GM23338 (cell line): ENCODE data around the gene PTPRN2.

Experiments used
- CREB1 ChIP-seq: fragments of 250-450 bp; sonication (Bioruptor Pico); IDR thresholded peaks from 2 replicates; pipeline ENCODE4 v1.5.0; 2020; ENCODE audit warnings: low read depth, mild to moderate bottlenecking, moderate library complexity
- EZH2 ChIP-seq: fragments of 200-600 bp; sonication (generic); IDR thresholded peaks from one replicate; pipeline ENCODE4 v1.8.0; 2017; ENCODE audit warnings: antibody characterized with exemption, mild to moderate bottlenecking, low read depth; ENCODE audit not compliant: unreplicated experiment
- EZH2phosphoT487 ChIP-seq: fragments of 200-600 bp; sonication (generic); IDR thresholded peaks from one replicate; pipeline ENCODE4 v1.8.1; 2018; ENCODE audit warnings: antibody characterized with exemption; ENCODE audit not compliant: unreplicated experiment
- JUNB ChIP-seq: IDR thresholded peaks from one replicate; pipeline ENCODE4 v1.6.1; 2016; ENCODE audit warnings: antibody characterized with exemption; ENCODE audit not compliant: unreplicated experiment
- NANOG ChIP-seq: IDR thresholded peaks from 2 replicates; pipeline ENCODE4 v1.6.1; 2016; ENCODE audit warnings: antibody characterized with exemption, borderline replicate concordance
- POLR2AphosphoS5 ChIP-seq: IDR thresholded peaks from 2 replicates; pipeline ENCODE4 v1.6.1; 2016; ENCODE audit warnings: antibody characterized with exemption, low read depth
- STAT1 ChIP-seq: IDR thresholded peaks from one replicate; pipeline ENCODE4 v1.6.1; 2016; ENCODE audit warnings: antibody characterized with exemption; ENCODE audit not compliant: unreplicated experiment
- ZNF114 ChIP-seq: fragments of 250-450 bp; sonication (Bioruptor Pico); IDR thresholded peaks from 2 replicates; pipeline ENCODE4 v1.5.0; 2020; ENCODE audit warnings: mild to moderate bottlenecking, moderate library complexity
- ZNF331 ChIP-seq: fragments of 250-450 bp; sonication (Bioruptor Pico); IDR thresholded peaks from 2 replicates; pipeline ENCODE4 v1.5.0; 2020; ENCODE audit warnings: low read depth, mild to moderate bottlenecking, moderate library complexity
- TF ChIP-seq, protein P1 (sequence below), 2 experiments: fragments of 200-600 bp in 1 of 2; sonication (generic) in 1 of 2; conservative IDR thresholded peaks; 2 replicates each; pipeline versions ENCODE4 v1.5.1 to v1.6.1; 2016 to 2017; ENCODE audit warnings: antibody characterized with exemption in 2 of 2, low read depth in 2 of 2, mild to moderate bottlenecking in 2 of 2, moderate library complexity in 1 of 2
- TF ChIP-seq, protein P2 (sequence below): IDR thresholded peaks from one replicate; pipeline ENCODE4 v1.6.1; 2018; ENCODE audit warnings: antibody characterized with exemption; ENCODE audit not compliant: unreplicated experiment
- TF ChIP-seq, protein P3 (sequence below): IDR thresholded peaks from 2 replicates; pipeline ENCODE4 v1.6.1; 2016; ENCODE audit warnings: antibody characterized with exemption
- TF ChIP-seq, protein P4 (sequence below): fragments of 250-450 bp; sonication (Bioruptor Pico); IDR thresholded peaks from 2 replicates; pipeline ENCODE4 v1.5.0; 2020; ENCODE audit warnings: mild to moderate bottlenecking, moderate library complexity

DNA sequence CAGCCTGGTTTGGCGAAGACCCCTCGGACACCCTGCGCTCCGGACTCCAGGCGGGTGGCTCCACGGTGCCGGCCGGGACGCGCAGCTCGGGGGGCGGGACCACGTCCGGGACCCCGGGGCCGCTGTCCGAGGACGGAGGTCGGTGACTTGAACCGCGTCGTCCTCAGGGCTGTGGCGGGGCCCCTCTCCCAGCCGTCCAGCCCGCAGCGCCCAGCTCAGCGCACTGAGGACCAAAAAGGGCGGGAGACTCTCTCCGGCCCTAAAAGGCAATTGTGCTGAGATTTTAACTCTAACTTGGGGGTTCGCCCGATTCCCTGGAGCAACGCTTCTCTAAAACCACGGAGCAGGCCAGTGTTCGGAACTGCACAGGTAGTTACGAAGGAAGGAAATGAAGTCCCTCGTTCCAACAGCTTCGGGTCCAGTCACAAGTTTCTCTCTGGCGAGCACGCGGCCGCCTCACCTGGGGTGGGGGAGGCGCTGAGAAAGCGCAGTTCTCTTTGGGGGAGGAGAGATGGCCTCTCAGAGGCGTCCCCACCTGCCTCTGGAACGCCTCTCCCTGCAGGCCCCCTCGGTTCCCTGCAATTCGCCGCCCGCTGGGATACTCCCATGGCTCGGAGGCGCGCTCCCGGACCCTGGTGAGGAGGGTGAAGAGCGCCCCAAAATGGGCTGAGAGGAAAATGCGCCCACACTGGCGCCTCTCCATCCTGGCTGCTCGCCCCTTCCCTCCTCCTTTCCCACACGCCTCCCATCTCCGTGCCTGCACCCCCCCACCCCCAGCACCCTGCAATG lies 898.2 kb downstream of the PTPRN2 start:
- TF ChIP-seq EZH2: peak; percentile 73
- TF ChIP-seq, protein P1, sequence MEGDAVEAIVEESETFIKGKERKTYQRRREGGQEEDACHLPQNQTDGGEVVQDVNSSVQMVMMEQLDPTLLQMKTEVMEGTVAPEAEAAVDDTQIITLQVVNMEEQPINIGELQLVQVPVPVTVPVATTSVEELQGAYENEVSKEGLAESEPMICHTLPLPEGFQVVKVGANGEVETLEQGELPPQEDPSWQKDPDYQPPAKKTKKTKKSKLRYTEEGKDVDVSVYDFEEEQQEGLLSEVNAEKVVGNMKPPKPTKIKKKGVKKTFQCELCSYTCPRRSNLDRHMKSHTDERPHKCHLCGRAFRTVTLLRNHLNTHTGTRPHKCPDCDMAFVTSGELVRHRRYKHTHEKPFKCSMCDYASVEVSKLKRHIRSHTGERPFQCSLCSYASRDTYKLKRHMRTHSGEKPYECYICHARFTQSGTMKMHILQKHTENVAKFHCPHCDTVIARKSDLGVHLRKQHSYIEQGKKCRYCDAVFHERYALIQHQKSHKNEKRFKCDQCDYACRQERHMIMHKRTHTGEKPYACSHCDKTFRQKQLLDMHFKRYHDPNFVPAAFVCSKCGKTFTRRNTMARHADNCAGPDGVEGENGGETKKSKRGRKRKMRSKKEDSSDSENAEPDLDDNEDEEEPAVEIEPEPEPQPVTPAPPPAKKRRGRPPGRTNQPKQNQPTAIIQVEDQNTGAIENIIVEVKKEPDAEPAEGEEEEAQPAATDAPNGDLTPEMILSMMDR (conservative IDR thresholded peaks at IDR 0.05; ENCODE audit: low read depth in 2 of 2): 0 out of 4 replicates have a peak, but pooled peaks of 1 of the 2 experiments have one; percentile 7
- no peak for TF ChIP-seq ZNF331 (CRISPR knock-in tag)
- TF ChIP-seq EZH2phosphoT487: no peak
- no peak for TF ChIP-seq POLR2AphosphoS5
- no peak for TF ChIP-seq STAT1
- TF ChIP-seq, protein P2, sequence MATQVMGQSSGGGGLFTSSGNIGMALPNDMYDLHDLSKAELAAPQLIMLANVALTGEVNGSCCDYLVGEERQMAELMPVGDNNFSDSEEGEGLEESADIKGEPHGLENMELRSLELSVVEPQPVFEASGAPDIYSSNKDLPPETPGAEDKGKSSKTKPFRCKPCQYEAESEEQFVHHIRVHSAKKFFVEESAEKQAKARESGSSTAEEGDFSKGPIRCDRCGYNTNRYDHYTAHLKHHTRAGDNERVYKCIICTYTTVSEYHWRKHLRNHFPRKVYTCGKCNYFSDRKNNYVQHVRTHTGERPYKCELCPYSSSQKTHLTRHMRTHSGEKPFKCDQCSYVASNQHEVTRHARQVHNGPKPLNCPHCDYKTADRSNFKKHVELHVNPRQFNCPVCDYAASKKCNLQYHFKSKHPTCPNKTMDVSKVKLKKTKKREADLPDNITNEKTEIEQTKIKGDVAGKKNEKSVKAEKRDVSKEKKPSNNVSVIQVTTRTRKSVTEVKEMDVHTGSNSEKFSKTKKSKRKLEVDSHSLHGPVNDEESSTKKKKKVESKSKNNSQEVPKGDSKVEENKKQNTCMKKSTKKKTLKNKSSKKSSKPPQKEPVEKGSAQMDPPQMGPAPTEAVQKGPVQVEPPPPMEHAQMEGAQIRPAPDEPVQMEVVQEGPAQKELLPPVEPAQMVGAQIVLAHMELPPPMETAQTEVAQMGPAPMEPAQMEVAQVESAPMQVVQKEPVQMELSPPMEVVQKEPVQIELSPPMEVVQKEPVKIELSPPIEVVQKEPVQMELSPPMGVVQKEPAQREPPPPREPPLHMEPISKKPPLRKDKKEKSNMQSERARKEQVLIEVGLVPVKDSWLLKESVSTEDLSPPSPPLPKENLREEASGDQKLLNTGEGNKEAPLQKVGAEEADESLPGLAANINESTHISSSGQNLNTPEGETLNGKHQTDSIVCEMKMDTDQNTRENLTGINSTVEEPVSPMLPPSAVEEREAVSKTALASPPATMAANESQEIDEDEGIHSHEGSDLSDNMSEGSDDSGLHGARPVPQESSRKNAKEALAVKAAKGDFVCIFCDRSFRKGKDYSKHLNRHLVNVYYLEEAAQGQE: no peak
- TF ChIP-seq CREB1: no peak
- TF ChIP-seq, protein P3, sequence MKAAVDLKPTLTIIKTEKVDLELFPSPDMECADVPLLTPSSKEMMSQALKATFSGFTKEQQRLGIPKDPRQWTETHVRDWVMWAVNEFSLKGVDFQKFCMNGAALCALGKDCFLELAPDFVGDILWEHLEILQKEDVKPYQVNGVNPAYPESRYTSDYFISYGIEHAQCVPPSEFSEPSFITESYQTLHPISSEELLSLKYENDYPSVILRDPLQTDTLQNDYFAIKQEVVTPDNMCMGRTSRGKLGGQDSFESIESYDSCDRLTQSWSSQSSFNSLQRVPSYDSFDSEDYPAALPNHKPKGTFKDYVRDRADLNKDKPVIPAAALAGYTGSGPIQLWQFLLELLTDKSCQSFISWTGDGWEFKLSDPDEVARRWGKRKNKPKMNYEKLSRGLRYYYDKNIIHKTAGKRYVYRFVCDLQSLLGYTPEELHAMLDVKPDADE: no peak
- TF ChIP-seq JUNB: no peak
- no peak for TF ChIP-seq ZNF114 (CRISPR knock-in tag)
- TF ChIP-seq NANOG: no peak
- TF ChIP-seq, protein P4, sequence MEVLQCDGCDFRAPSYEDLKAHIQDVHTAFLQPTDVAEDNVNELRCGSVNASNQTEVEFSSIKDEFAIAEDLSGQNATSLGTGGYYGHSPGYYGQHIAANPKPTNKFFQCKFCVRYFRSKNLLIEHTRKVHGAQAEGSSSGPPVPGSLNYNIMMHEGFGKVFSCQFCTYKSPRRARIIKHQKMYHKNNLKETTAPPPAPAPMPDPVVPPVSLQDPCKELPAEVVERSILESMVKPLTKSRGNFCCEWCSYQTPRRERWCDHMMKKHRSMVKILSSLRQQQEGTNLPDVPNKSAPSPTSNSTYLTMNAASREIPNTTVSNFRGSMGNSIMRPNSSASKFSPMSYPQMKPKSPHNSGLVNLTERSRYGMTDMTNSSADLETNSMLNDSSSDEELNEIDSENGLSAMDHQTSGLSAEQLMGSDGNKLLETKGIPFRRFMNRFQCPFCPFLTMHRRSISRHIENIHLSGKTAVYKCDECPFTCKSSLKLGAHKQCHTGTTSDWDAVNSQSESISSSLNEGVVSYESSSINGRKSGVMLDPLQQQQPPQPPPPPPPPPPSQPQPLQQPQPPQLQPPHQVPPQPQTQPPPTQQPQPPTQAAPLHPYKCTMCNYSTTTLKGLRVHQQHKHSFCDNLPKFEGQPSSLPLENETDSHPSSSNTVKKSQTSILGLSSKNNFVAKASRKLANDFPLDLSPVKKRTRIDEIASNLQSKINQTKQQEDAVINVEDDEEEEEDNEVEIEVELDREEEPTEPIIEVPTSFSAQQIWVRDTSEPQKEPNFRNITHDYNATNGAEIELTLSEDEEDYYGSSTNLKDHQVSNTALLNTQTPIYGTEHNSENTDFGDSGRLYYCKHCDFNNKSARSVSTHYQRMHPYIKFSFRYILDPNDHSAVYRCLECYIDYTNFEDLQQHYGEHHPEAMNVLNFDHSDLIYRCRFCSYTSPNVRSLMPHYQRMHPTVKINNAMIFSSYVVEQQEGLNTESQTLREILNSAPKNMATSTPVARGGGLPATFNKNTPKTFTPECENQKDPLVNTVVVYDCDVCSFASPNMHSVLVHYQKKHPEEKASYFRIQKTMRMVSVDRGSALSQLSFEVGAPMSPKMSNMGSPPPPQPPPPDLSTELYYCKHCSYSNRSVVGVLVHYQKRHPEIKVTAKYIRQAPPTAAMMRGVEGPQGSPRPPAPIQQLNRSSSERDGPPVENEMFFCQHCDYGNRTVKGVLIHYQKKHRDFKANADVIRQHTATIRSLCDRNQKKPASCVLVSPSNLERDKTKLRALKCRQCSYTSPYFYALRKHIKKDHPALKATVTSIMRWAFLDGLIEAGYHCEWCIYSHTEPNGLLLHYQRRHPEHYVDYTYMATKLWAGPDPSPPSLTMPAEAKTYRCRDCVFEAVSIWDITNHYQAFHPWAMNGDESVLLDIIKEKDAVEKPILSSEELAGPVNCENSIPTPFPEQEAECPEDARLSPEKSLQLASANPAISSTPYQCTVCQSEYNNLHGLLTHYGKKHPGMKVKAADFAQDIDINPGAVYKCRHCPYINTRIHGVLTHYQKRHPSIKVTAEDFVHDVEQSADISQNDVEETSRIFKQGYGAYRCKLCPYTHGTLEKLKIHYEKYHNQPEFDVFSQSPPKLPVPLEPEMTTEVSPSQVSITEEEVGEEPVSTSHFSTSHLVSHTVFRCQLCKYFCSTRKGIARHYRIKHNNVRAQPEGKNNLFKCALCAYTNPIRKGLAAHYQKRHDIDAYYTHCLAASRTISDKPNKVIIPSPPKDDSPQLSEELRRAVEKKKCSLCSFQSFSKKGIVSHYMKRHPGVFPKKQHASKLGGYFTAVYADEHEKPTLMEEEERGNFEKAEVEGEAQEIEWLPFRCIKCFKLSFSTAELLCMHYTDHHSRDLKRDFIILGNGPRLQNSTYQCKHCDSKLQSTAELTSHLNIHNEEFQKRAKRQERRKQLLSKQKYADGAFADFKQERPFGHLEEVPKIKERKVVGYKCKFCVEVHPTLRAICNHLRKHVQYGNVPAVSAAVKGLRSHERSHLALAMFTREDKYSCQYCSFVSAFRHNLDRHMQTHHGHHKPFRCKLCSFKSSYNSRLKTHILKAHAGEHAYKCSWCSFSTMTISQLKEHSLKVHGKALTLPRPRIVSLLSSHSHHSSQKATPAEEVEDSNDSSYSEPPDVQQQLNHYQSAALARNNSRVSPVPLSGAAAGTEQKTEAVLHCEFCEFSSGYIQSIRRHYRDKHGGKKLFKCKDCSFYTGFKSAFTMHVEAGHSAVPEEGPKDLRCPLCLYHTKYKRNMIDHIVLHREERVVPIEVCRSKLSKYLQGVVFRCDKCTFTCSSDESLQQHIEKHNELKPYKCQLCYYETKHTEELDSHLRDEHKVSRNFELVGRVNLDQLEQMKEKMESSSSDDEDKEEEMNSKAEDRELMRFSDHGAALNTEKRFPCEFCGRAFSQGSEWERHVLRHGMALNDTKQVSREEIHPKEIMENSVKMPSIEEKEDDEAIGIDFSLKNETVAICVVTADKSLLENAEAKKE: no peak
